ENCODE data around the gene RNF43. TPM values are rescaled to one million over a fixed set of nuclear protein-coding genes. Genes with fewer than 3 reads are reported as not detected.

The RNF43 gene
- total and polyA plus RNA-seq, 2 experiments from 2014 or later: under 0.01 to 0.23 TPM

- no peak overlapping the region for H2AFZ ChIP-seq
- H3K4me1 ChIP-seq (ENCODE audit: insufficient read depth): no peaks in the 10 kb centered on the region
- peaks cover 11% of the 10 kb centered on the region for H3K27me3 ChIP-seq (replicated peaks; ENCODE audit: insufficient read depth)
- 52 to 55% methylated on average over 5 of the region's 5 CpGs for WGBS, 2 experiments (ENCODE audit: low coverage in 1 of 2, low lambda C conversion rate in 2 of 2, missing lambda C conversion rate in 2 of 2)
- no peaks in the 10 kb centered on the region for H4K20me1 ChIP-seq (ENCODE audit: insufficient read depth)
- no peaks in the 10 kb centered on the region for H3K9me3 ChIP-seq (ENCODE audit: low read depth)
- no peaks in the 10 kb centered on the region for H3K36me3 ChIP-seq (ENCODE audit: low read depth)
- no peak overlapping the region for H3K9ac ChIP-seq
- no peaks in the 10 kb centered on the region for H3K79me2 ChIP-seq (ENCODE audit: insufficient read depth)
- no peak overlapping the region for H3K4me3 ChIP-seq
- no peaks in the 10 kb centered on the region for H3F3A ChIP-seq (ENCODE audit: insufficient read depth)
- TF ChIP-seq EZH2phosphoT487 (IDR thresholded peaks at IDR 0.05; ENCODE audit: insufficient read depth, low read depth) (no peak), EZH2 (IDR thresholded peaks at IDR 0.05; ENCODE audit: insufficient read depth, poor library complexity, severe bottlenecking) (no peak)
- H3K9me2 ChIP-seq (ENCODE audit: insufficient read depth): no peaks in the 10 kb centered on the region
- DNase-seq: no peak
- no peak overlapping the region for H3K4me2 ChIP-seq (ENCODE audit: unreplicated experiment)
- in situ Hi-C loops (cut with MboI): no loop called here
- no peak overlapping the region for H3K27ac ChIP-seq
Measured at GRCh38 chr17:58380207-58381123, 36.9 kb downstream of the RNF43 start.

- Histone ChIP-seq H3K4me3 (no peak overlapping the region), H3K27me3 (replicated peaks; ENCODE audit: insufficient read depth) (peaks cover 1% of the 10 kb centered on the region; the same call in 1 of the 2 replicates), H3K9me3 (ENCODE audit: low read depth) (no peaks in the 10 kb centered on the region), H3K9me2 (ENCODE audit: insufficient read depth) (no peaks in the 10 kb centered on the region), H3K4me2 (ENCODE audit: unreplicated experiment) (no peak overlapping the region), H3K79me2 (ENCODE audit: insufficient read depth) (no peaks in the 10 kb centered on the region), H3K9ac (no peak overlapping the region), H3K4me1 (ENCODE audit: insufficient read depth) (no peaks in the 10 kb centered on the region), H3F3A (ENCODE audit: insufficient read depth) (no peaks in the 10 kb centered on the region), H3K36me3 (ENCODE audit: low read depth) (no peaks in the 10 kb centered on the region), H2AFZ (no peak overlapping the region), H4K20me1 (ENCODE audit: insufficient read depth) (no peaks in the 10 kb centered on the region), H3K27ac (no peak overlapping the region)
- no peak for DNase-seq
- WGBS, 2 experiments (ENCODE audit: low coverage in 1 of 2, low lambda C conversion rate in 2 of 2, missing lambda C conversion rate in 2 of 2): 29 to 31% methylated on average over 3 of the region's 3 CpGs
- TF ChIP-seq EZH2phosphoT487 (IDR thresholded peaks at IDR 0.05; ENCODE audit: insufficient read depth, low read depth): no peak
- TF ChIP-seq EZH2 (IDR thresholded peaks at IDR 0.05; ENCODE audit: insufficient read depth, poor library complexity, severe bottlenecking): no peak
- in situ Hi-C loops (cut with MboI): no loop called here
Measured at GRCh38 chr17:58379511-58379824, 37.9 kb downstream of the RNF43 start.

DNA sequence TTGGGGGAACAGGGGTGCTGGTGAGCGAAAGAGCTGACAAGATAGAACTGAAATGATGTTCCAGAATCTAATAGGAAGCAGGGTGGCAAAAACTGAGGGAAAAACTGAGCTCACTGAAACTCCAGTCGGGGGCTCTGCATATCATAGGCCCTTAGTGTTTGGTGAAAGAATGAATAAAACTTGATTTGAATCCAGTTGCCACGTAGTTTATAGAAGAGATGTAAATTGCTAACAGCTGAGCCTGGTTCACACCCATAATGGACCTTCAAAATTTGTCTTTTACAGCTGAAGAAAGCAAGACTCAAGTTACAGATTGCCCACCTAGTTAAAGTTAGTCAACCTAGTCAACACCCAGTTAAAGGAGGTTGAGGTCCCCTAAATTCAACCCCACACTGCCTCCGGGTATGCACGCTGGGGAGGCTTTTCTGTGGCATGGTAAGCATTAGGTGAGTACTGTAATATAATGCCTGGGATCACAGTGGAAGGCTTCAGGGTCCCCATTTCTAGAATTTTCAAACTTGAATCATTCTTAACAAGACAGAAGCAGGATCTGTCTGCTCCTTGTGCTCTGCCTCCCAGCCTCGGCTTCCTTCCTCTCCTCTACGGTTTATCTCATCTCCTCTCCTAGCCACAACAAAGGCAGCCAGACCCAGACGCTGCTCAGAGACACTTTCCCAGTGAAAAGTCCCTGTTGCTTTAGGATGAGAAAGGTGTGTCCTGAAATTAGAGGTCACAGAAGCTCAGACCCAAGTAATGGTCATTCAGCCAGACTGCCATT, 38.4 kb downstream of the RNF43 start:
- H3K9me3 ChIP-seq (ENCODE audit: low read depth): no peaks in the 10 kb centered on the region
- no peaks in the 10 kb centered on the region for H3K4me1 ChIP-seq (ENCODE audit: insufficient read depth)
- no peaks in the 10 kb centered on the region for H3K79me2 ChIP-seq (ENCODE audit: insufficient read depth)
- no peaks in the 10 kb centered on the region for H4K20me1 ChIP-seq (ENCODE audit: insufficient read depth)
- no peak overlapping the region for H3K27ac ChIP-seq
- 32 to 38% methylated on average over 8 of the region's 8 CpGs for WGBS, 2 experiments (ENCODE audit: low coverage in 1 of 2, low lambda C conversion rate in 2 of 2, missing lambda C conversion rate in 2 of 2)
- in situ Hi-C loops (cut with MboI): no loop called here
- no peak overlapping the region for H3K9ac ChIP-seq
- TF ChIP-seq EZH2 (IDR thresholded peaks at IDR 0.05; ENCODE audit: insufficient read depth, poor library complexity, severe bottlenecking) (no peak), EZH2phosphoT487 (IDR thresholded peaks at IDR 0.05; ENCODE audit: insufficient read depth, low read depth) (no peak)
- H3K4me3 ChIP-seq: no peak overlapping the region
- no peaks in the 10 kb centered on the region; the same call in 1 of the 2 replicates for H3K27me3 ChIP-seq (replicated peaks; ENCODE audit: insufficient read depth)
- H3K36me3 ChIP-seq (ENCODE audit: low read depth): no peaks in the 10 kb centered on the region
- no peaks in the 10 kb centered on the region for H3F3A ChIP-seq (ENCODE audit: insufficient read depth)
- no peak for DNase-seq
- no peak overlapping the region for H3K4me2 ChIP-seq (ENCODE audit: unreplicated experiment)
- H2AFZ ChIP-seq: no peak overlapping the region
- no peaks in the 10 kb centered on the region for H3K9me2 ChIP-seq (ENCODE audit: insufficient read depth)

GRCh38 chr17:58377661-58378060, 39.7 kb downstream of the RNF43 start:
- WGBS, 2 experiments (ENCODE audit: low coverage in 1 of 2, low lambda C conversion rate in 2 of 2, missing lambda C conversion rate in 2 of 2): 55 to 62% methylated on average over 4 to 5 of the region's 5 CpGs

More at GRCh38 chr17:58377661-58378060, 39.7 kb downstream of the RNF43 start:
- TF ChIP-seq EZH2 (IDR thresholded peaks at IDR 0.05; ENCODE audit: insufficient read depth, poor library complexity, severe bottlenecking) (no peak), EZH2phosphoT487 (IDR thresholded peaks at IDR 0.05; ENCODE audit: insufficient read depth, low read depth) (no peak)
- Histone ChIP-seq H3K27me3 (replicated peaks; ENCODE audit: insufficient read depth) (no peaks in the 10 kb centered on the region; the same call in 1 of the 2 replicates), H3K9me2 (ENCODE audit: insufficient read depth) (no peaks in the 10 kb centered on the region), H3K9ac (no peak overlapping the region), H3F3A (ENCODE audit: insufficient read depth) (no peaks in the 10 kb centered on the region), H3K4me1 (ENCODE audit: insufficient read depth) (no peaks in the 10 kb centered on the region), H3K4me2 (ENCODE audit: unreplicated experiment) (no peak overlapping the region), H4K20me1 (ENCODE audit: insufficient read depth) (no peaks in the 10 kb centered on the region), H2AFZ (no peak overlapping the region), H3K36me3 (ENCODE audit: low read depth) (no peaks in the 10 kb centered on the region), H3K4me3 (no peak overlapping the region), H3K27ac (no peak overlapping the region), H3K79me2 (ENCODE audit: insufficient read depth) (no peaks in the 10 kb centered on the region), H3K9me3 (ENCODE audit: low read depth) (no peaks in the 10 kb centered on the region)
- in situ Hi-C loops (cut with MboI): no loop called here
- no peak for DNase-seq

All from GM23248 (cell line).